Endodermal cell (in vitro differentiated cells): ENCODE results near the gene RTP3. TPM values are rescaled to one million over a fixed set of nuclear protein-coding genes. Genes with fewer than 3 reads are reported as not detected.

Experiments
- DNase-seq: peaks from one replicate; pipeline ENCODE4 v3.0.0-alpha.2; 2017
- H3K27ac ChIP-seq: 2 replicates; pipeline ENCODE4 v1.5.1; 2013; ENCODE audit warnings: mild to moderate bottlenecking, low read depth, low read length, moderate library complexity
- H3K27me3 ChIP-seq: 2 replicates; pipeline ENCODE4 v1.6.1; 2013; ENCODE audit warnings: mild to moderate bottlenecking, low read length, moderate library complexity; ENCODE audit not compliant: insufficient read depth, control insufficient read depth, poor library complexity, severe bottlenecking
- H3K36me3 ChIP-seq: 2 replicates; pipeline ENCODE4 v1.7.0; 2013; ENCODE audit warnings: mild to moderate bottlenecking, low read length, moderate library complexity; ENCODE audit not compliant: control insufficient read depth, insufficient read depth
- H3K4me1 ChIP-seq: one replicate; pipeline ENCODE4 v1.7.0; 2013; ENCODE audit warnings: low read length; ENCODE audit not compliant: control insufficient read depth, insufficient read depth
- H3K4me3 ChIP-seq: 2 replicates; pipeline ENCODE4 v1.5.1; 2013; ENCODE audit warnings: mild to moderate bottlenecking, low read length, moderate library complexity
- H3K9ac ChIP-seq: 2 replicates; pipeline ENCODE4 v1.6.1; 2013; ENCODE audit warnings: mild to moderate bottlenecking, low read length, moderate library complexity; ENCODE audit not compliant: poor library complexity, severe bottlenecking; ENCODE audit errors: extremely low read depth
- H3K9me3 ChIP-seq: 2 replicates; pipeline ENCODE4 v1.6.1; 2013; ENCODE audit warnings: mild to moderate bottlenecking, low read length, moderate library complexity; ENCODE audit not compliant: control insufficient read depth
- H3K27ac Mint-ChIP-seq: 2 replicates; pipeline ENCODE4 v1.8.0; 2020; ENCODE audit warnings: mixed read lengths
- H3K27me3 Mint-ChIP-seq: 2 replicates; pipeline ENCODE4 v1.8.0; 2021; ENCODE audit warnings: mild to moderate bottlenecking, mixed read lengths; ENCODE audit not compliant: insufficient read depth
- H3K36me3 Mint-ChIP-seq: 2 replicates; pipeline ENCODE4 v1.8.0; 2020; ENCODE audit warnings: low read depth, mixed read lengths
- H3K4me1 Mint-ChIP-seq: 2 replicates; pipeline ENCODE4 v1.8.0; 2020; ENCODE audit warnings: mixed read lengths
- H3K4me3 Mint-ChIP-seq: 2 replicates; pipeline ENCODE4 v1.8.0; 2020; ENCODE audit warnings: mild to moderate bottlenecking, moderate library complexity, mixed read lengths
- H3K9me3 Mint-ChIP-seq: 2 replicates; pipeline ENCODE4 v1.8.0; 2020; ENCODE audit warnings: mild to moderate bottlenecking, mixed read lengths
- CTCF ChIP-seq: fragments of 200-600 bp; sonication (generic); conservative IDR thresholded peaks from 2 replicates; pipeline ENCODE4 v1.5.0; 2021; ENCODE audit warnings: antibody characterized with exemption, mild to moderate bottlenecking
- WGBS, 2 experiments: methylation state at CpG; one replicate each; pipeline versions ENCODE4 v1.1.5 to v1.1.7; 2013; ENCODE audit warnings: missing lambda C conversion rate in 2 of 2, mixed read lengths in 1 of 2; ENCODE audit not compliant: insufficient coverage in 1 of 2, insufficient read length in 1 of 2; 5-methylcytosine and 5-hydroxymethylcytosine counted together
- total RNA-seq, 2 donors: library from RNA; stranded (reverse); fragmentation: NEBNext Ultra II Directional in 1 of 2; extraction: Animal tissue kit (Norgen Biotek cat#: 25700) in 1 of 2; gene quantifications; 2 replicates in 1 of 2; 3 replicates in 1 of 2; pipeline ENCODE4 v1.2.1, GENCODE V29; 2021

The RTP3 gene
- total RNA-seq, 2 donors from 2014 or later, result not detected

DNA sequence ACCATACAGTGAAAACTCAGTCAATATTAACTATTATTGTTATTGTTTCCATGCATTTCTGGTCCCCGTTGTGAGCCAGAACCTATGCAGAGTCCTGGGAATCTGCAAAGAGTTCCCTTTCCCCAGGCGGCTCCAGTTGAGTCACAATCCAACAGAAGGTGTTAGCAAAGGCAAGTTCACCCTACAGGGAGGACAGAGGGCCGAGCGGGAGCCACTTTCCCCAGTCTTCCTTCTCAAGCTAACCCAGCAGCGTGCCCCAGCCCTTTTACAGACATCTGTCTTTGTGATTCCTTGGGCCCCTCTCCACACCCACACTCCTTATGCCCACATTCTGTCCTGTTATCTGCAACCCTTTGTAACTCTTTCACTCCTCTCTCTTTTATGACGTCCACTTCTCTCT, 20.0 kb upstream of the RTP3 start:
- H3K9ac ChIP-seq, result no peak overlapping the region
- Mint-ChIP-seq H3K4me3 (no peak overlapping the region), H3K27ac (no peak overlapping the region), H3K27me3 (peaks cover 7% of the 10 kb centered on the region), H3K4me1 (no peaks in the 10 kb centered on the region), H3K9me3 (peaks cover 14% of the 10 kb centered on the region), H3K36me3 (peaks cover 2% of the 10 kb centered on the region)
- no peak overlapping the region for H3K27ac ChIP-seq
- TF ChIP-seq CTCF, result no peak
- WGBS, 2 experiments, result 80 to 92% methylated on average over 6 of the region's 6 CpGs
- no peaks in the 10 kb centered on the region for H3K27me3 ChIP-seq
- no peak overlapping the region for H3K4me3 ChIP-seq
- no peaks in the 10 kb centered on the region for H3K36me3 ChIP-seq
- no peaks in the 10 kb centered on the region for H3K4me1 ChIP-seq
- peak; percentile 31 for DNase-seq
- H3K9me3 ChIP-seq, result peaks cover 5% of the 10 kb centered on the region

- Mint-ChIP-seq H3K4me1 (no peaks in the 10 kb centered on the region), H3K27ac (no peak overlapping the region), H3K9me3 (peaks cover 14% of the 10 kb centered on the region), H3K27me3 (peaks cover 5% of the 10 kb centered on the region), H3K36me3 (peaks cover 2% of the 10 kb centered on the region), H3K4me3 (no peak overlapping the region)
- 92% methylated on average over 2 to 5 of the region's 5 CpGs for WGBS, 2 experiments
- H3K4me1 ChIP-seq, result no peaks in the 10 kb centered on the region
- H3K4me3 ChIP-seq, result no peak overlapping the region
- peaks cover 5% of the 10 kb centered on the region for H3K9me3 ChIP-seq
- no peak overlapping the region for H3K9ac ChIP-seq
- no peak for TF ChIP-seq CTCF
- no peaks in the 10 kb centered on the region for H3K27me3 ChIP-seq
- no peak overlapping the region for H3K27ac ChIP-seq
- DNase-seq, result no peak
- H3K36me3 ChIP-seq, result no peaks in the 10 kb centered on the region
Observed at GRCh38 chr3:46478341-46478740, 19.4 kb upstream of the RTP3 start.

GRCh38 chr3:46479021-46479420, 18.8 kb upstream of the RTP3 start:
- TF ChIP-seq CTCF, result no peak
- Mint-ChIP-seq H3K27ac (no peak overlapping the region), H3K9me3 (peaks cover 14% of the 10 kb centered on the region), H3K36me3 (peaks cover 2% of the 10 kb centered on the region), H3K4me3 (no peak overlapping the region), H3K4me1 (no peaks in the 10 kb centered on the region), H3K27me3 (peaks cover 5% of the 10 kb centered on the region)
- H3K9me3 ChIP-seq, result peaks cover 5% of the 10 kb centered on the region
- H3K36me3 ChIP-seq, result no peaks in the 10 kb centered on the region
- no peak overlapping the region for H3K27ac ChIP-seq
- 86 to 91% methylated on average over 1 to 5 of the region's 5 CpGs for WGBS, 2 experiments
- no peak overlapping the region for H3K9ac ChIP-seq
- no peaks in the 10 kb centered on the region for H3K27me3 ChIP-seq
- no peaks in the 10 kb centered on the region for H3K4me1 ChIP-seq
- peak; percentile 22 for DNase-seq
- H3K4me3 ChIP-seq, result no peak overlapping the region
